NCI-H2107 (cell line): ENCODE results near the gene GHRL.

Source experiments
- DNase-seq: peaks from one replicate; lab custom pipeline; 2025; lab: John Stamatoyannopoulos, UW

Gene GHRL, protein sequence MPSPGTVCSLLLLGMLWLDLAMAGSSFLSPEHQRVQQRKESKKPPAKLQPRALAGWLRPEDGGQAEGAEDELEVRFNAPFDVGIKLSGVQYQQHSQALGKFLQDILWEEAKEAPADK

DNA sequence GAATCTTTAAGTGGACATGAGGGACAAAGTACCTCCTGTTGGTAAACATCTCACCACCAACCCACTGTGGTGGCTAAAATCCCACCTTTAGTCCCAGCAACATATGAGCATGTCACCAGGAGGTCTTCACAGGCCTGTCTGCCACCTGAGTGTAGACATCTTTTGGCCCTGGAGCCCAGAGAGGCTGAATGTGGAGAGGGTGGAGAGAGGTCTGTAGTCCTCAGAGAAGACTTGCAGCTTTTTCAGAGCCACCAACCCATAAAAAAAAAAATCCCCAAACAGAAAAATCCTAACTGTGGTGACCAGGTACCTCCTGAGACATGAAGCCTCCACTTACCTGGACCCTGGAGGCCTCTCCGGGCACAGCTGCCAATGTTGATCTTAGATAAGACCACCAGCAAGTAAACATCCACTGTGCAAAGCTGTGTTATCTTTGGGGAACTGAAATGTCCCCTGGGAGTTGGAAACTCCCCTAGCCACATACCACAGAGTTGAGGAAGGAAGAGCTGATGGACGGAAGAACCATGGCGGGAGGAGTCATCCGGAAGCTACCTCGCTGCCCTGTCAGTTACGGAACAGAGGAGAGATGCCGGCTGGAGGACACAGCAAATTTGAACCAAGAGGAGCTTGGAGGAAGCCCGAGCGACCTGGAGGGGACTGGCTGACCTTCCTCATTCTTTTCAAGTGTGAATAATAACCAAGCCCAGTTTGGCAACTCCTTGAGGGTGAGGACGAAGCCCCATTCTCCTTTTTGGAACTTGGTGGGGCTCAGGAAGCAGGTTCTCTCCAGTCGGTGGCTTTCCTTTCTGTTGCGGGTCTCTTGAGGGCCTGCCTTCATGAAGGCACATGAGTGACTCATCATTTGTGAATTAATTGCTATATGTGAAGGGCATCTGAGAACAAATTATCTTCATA, at the start of gene GHRL:
Gene GHRL (minus strand): TSS at position 443 of the 915 bp plus-strand sequence. CDS start 2,767 bp downstream, outside the sequence.
- DNase-seq, result no peak

DNA sequence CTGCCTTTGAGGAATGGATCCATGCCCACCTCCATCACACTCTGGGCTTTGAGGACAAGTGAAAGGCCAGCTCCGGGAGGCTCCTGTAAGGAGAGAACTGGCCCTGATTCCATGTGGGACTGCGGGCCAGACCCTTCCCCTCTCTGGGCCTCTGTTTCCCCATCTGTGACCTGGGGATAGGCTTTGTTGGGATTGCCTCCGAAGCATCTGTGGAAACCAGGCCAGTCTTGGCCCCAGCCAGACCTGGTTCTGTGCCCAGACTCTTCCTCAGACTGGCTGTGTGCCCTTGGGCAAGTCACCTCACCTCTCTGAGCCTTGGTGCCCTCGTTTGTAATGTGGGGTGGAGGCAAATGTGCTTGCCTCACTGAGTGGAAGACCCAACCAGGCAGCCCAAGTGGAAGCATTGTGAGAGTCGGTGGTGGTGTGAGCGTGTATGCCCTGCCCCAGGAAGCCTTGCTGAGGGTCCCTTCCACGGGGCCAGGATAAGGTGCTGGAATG, 49.2 kb upstream of the GHRL start:
- no peak for DNase-seq

DNA sequence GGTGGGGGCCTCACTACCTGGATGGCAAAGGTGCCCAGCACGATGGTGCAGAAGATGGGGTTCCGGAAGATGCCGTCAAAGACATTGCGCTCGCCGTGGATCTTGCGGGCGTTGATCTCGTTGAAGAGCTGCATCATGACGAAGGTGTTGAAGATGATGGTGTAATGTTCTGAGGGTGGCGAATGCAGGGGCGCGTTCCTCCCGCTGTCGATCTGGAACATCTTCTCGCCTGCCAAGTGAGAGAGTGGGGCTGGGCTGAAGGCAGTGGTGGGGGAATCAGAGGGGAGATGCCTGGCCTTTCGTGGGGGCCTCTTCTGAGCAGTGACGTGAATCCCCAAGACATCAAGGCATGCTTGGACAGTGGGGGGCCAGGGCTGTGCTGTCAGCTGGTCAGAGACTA, 47.7 kb upstream of the GHRL start:
- DNase-seq, result no peak

DNA sequence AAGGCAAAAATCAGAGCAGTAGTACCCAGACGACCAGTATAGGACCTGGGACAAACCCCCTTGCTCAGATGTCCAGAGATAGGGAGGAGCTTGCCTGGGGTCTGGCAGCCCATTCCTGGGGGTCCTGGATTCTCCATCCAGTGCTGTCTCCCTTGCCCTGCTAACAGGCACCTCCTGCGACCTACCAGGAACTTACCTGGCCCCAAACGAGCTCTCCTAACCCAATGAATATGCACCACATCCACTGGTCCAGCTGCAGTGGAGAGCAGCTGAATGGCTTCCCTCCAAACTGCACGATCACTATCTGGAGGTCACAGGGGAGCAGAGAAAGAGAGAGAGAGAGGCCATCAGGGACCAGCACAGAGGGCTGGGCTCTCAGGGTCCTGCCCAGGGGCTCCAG, 47.3 kb upstream of the GHRL start:
- DNase-seq, result no peak

DNA sequence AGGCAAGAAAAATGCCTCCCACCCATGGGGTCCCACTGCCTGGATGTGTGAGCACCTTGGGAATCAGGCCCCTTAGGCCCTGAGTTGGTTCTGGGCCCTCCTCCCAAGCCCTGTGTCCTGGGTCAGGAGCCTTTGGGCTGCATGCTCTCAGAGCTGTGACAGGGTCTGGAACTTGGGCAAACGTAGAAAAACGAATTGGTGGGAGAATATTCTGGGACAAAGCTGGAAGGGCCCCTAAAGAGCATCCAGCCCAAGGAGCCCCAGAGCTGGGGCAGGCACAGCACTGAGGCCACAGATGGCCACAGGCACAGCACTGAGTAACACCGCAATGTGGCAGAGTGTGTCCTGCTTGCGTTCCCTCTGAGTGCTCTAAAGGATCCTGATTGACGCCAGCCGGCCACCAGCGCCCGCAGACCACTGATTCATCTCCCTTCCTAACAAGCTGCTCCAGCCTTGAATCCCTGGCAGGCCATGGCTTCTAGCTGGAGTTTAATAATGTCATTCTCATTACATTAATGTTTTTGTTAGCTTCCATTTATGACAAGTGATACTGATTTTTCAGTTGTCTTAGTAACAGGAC, 46.7 kb upstream of the GHRL start:
- DNase-seq, result no peak

DNA sequence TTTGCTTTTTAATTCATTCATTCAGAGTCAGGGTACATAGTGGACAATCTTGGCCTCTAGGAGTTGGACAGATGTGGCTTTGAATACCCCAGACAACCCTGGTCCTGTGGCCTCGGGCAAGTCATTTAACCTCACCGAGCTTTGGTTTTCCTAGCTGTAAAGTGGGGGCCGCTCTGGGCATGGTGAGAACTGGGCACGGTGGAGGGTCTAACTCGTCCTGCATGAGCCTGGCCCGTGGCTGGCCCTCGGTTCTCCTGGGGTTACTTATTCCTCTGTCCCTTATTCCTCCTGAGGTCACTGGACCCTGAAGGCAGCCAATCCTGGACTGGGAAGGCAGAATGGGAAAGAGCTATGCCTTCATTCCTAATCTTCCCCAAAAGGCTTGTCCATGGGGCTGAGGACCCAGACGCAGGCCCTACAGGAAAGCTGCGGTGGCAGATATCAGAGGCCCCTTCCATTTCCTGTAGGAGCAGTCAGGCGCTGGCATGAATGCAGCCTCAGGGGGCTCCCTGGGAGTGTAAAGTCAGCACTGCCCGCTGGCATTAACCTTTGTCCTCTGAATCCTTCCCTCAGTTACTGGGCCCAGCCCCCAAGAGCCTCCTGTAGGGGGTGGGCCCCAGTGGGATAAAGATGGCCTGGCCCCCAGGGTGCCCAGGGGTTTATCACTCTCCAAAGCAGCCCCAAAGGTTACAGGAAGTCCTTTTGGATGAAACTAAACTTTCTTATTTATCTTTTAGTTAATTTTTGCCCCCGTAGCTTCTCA, 46.0 kb upstream of the GHRL start:
- DNase-seq, result no peak

DNA sequence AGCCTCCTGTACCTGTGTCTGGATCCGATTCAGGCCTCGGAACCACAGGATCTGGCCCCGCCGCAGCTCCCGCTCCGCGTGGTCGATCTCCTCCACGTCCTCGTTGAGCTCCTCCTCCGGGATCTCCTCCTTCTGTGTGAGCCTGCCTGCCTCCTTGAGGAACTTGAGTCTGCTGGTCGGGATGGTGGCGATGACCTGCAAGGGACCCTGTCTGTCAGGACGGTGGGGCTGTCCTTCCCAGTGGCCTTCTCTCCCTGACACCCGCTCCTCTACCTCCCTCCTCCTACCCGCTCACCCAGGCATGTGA, 45.4 kb upstream of the GHRL start:
- no peak for DNase-seq

DNA sequence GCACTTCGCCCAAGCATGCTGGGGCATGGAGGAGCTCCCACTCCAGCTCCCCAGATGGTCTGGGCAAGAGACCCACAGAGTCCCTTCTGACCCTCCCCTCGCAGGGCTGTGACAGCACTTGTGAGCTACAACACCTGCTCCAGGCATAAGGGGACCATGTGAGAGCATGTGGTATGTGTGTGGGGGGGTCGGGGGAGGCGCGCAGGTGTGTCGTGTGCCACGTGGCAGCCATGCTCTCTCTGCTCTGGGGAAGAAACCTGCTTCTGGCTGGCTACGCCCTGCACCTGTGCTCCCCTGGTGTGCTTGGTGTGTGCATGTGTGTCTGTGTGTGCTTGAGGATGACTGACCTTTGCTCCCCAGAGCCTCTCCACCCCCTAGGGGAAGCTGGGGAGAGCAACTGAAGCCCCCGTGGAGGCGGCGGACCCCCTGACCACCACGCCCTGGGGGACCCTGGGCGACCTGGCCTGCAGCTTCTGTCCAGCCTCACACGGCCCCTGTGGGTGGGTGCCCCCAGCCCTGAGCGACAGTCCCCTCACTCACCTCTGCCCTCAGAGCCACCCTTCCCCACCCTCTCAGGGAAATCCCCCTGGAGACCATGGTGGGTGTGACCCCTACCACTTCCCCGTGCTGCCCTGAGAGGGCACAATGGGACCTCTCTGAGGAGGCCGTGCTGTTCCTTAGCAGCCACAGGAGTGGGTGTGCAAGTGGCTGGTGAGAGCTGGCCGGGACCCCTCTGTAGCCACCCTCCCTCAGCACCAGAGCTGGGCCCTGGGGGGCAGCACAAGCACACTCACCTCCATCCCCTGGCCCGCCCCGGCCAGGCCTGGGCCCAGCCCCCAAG, 44.8 kb upstream of the GHRL start:
- DNase-seq, result no peak

DNA sequence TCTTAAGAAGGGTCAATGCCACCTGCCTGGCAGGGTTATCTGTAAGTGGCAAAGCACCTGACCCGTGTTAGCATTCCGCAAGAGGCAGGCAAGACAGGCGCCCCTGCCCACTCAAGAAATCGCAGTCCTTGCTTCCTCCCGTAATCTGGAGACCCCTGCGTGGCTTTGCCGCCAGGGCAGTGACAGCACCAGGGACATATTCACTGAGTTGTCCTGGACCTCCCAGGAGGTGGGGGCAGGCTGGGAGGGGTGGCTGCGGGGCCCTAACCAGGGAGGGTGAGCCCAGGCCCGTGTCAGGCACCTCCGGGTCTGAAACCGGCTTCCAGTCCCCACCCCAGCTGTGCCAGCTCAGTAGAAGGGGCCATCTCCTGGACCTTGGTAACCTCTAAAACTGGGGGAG, 44.0 kb upstream of the GHRL start:
- no peak for DNase-seq

DNA sequence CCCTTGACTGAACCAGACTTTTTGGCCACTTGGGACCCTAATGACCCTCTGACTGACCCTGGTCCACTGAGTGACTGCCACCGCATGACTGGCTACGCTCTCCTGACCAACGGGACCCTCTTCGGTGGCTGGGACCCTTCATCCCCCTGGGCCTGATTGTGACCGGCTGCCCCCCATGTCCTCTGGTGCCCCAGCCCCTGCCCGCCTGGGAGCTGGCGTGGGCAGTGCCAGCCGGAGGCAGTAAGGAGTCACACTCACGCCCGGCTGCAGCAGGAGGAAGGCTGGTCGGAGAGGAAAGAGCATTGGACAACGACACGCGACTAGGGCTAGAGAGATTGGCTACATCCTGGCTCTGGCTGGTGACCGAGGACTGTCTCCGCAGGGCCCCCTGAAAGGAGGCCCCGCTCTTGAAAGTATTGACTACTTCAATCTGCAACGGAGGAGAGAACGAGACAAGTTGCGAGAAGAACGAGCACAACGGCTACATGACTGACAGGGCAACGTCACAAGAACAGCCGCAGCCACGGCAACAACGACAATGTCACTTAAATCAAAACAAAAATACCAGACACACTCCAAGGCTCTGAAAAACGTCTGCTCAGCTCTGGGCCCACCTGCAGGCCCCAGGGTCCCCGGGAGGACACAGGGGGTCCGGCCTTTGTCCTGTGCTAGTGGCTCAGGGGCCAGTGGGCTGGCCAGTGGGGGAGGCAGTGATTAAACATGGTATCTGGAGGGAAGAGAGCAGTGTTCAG, 43.3 kb upstream of the GHRL start:
- DNase-seq, result no peak

DNA sequence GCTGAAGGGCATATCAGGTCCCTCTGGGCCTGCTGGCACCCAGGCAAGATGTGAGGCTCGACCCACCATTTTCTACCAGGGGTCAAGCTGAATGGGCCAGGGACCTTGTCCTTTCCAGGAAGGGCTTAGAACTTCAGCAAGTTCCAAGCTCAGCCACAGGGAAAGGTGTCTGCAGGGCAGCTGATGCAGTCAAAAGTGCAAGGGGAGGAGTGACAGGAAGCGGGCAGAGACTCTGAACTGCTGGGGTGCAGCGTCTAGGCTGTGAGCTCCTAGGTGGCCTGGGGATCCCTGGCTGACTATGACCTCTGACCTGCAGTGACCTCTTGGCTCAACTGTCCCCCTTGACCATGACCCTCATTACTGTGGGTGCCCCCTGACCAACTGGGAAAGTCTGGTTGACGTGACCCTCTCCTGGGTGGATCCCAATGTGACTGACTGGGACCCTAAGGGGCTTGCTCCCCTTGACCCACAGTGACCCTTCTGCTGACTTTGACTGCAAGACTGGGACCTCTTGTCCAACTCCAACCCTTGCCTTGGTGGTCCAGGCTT, 42.5 kb upstream of the GHRL start:
- DNase-seq, result no peak

DNA sequence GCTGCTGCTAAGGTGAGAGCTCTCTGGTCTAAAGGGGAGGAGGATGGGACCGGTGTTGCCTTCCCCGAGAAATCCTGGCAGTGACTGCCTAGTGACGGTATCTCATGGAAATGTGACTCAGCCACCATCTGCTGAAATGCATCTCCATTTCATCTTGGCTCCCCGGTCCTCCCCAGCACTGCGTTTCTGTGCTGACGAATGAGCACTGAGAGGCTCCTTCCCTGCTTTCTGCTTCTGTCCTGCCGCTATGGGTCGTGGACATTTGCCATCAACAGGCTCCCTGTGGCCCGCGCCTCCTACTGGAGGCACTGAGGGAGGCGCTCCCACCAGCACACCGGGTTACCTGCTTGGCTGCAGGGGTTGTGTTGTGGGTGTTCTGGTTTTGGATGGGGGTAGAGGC, 41.7 kb upstream of the GHRL start:
- no peak for DNase-seq

DNA sequence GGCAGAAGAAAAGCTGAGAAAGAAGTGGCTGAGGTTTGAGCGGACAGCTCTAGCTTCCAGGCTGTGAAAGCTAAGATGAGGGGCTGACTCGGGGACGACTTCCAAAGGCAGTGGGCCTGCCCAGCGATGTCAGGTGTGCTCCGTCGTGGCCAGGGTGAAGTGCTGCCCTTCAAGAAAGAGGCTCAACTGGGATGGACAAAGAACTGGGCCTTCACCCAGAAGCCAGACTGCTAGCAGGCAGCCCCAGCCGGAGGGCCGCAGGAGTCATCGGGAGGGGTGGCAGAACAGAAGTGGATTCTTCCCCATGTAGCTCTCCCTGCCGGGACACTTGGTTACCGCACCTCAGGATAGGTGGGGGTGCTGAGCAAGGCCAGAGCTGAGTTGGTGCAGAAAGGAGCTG, 41.3 kb upstream of the GHRL start:
- no peak for DNase-seq

DNA sequence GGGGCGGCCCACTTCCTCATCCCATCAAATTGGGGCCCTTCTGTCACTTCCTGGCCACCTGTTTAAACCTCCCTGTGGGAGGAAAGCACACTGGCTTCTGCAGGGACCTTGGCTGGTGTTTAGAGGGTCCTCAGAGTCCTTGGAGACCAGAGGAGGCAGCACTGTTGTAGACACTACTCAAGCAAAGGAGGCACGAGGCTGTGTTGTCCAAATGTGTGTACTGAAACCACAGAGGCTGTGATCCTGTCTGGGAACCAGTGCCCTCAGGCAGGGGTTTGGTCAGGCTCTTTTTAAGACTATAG, 40.6 kb upstream of the GHRL start:
- no peak for DNase-seq

DNA sequence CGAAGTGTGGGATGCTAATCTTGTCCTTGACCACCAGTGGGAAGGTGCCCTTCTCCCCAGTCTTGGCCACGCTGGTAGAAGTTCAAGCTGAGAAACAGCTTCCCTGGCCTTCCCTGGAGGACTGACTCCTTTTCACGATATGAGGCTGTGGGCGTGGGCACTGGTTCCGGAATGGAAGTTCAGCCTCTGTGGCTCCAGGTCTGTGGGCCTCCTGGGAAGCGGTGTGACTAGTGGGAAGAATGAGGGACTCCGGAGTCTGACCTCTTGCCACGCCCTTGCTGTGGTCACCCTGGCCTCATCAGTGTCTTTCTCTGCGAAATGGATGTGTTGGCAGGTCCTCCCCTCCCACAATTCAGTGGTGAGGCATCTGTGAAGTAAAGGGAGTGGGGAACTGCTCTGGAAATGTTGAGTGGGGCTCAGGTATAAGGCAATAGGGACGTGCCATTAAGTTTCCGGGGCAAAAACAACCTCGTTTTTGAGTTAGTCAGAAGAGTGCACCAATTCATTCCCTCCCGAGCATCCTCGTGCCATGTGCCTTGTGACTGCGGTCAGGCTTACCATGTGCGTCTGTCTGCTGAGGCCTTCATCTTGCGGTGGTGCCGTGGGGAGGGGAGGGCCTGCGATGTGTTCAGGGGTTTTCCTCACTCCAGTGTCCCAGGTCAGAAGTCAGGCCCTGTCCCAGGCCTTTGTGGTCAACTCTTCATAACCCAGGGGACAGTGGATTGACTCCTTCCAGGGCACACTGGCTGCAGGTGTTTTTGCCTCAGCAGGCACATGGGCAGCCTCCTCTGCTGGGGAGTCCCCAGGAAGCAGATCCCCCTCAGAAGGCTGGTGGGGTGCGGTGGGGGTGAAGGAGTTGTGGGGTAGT, 40.0 kb upstream of the GHRL start:
- DNase-seq, result no peak

DNA sequence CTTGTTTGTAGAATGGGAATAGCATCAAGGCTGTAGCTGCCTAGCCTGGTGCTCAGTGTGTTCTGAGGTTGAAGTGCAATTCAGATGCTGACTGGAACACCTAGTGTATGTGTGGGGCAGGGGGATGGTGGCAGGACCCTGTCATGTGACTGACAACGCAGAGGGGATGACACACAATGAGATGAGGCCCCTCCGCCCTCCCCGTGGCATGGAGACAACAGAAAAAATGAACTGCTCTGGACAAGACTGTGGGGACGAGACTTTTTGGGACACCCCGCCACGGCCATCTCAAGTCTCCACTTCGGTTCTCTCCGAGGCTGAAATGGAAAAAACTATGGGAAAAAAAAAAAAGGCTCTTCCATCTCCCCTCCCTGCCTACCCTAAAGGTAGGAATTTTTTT, 38.6 kb upstream of the GHRL start:
- DNase-seq, result no peak

DNA sequence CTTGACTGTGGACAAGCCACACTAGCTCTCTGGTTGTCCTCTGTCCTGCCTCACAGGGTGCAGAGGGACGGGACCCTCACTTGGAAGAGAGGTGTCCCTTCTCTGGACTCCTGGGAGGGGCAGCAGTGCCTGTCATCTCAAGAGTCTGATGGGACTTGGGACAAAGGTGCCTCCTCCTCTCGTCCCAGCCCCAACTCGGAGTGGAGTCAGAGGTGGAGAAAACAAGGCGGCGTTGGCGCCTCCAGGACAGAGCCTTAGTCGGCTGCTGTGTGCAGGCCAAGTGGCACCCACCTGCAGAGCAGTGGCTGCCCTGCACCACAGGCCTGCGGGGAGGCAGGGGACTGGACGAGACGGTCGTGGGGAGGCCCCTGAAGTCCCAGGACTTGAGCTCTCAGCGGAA, 37.6 kb upstream of the GHRL start:
- DNase-seq, result no peak

DNA sequence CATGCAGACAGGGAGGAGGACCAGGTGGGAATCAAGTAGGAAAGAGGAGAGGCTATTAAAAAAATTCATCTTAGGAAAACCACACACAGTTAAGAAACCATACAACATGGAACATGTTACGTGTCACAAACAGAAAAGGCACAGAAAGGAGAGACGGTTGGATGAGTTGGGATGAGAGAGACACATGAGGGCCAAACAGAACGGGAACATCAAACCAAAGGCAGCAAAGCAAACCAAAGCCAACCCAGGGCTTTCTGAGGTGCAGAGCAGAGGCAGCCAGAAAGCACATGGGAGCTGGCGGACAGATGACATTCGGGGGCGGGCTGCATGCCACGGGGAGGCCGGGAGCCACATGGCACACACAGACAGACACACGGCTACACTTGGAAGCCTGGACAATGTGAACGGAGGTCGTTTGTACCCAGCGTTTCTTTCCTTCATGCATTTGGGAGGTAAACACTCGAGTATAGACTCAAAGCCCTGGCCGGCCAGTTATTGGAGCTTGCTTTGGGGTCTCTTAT, 36.8 kb upstream of the GHRL start:
- DNase-seq, result no peak

DNA sequence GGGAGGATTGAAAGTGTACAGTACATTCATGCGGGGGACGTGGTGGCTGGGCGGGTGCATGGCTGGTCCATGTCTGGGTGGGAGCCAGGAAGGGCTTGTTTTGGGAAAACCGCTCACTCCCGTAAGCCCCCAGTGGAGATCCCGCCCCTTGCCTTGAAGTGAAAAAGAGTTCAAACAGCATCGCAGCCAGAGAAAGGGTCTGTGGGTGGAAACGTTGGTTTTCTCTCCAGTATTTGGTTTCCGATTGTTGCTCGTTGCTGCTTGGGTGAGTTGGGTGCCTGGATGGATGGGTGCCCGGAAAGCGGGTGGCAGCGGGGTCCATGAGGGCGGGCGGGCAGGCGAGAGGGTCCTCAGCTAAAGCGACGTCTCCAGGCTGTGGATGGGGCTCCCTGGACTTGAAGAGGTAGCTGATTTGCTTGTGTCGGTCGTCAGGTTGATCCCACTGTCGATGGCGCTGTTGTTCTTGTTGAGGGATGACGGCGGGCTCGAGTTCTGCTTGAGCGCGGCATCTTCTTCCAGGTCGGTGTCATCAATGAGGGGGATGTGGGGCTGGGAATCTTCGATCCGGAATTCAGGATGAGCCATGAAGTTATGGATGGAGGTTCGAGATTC, 35.8 kb upstream of the GHRL start:
- DNase-seq, result no peak
